HG02571 (cell line): Measurements from ENCODE around the gene CD164L2.
"Not testable (repeated sequence)": the region's sequence is repeated elsewhere in the genome, so short reads cannot be mapped to it uniquely, and the experiment has no call there.

Experiments
- ATAC-seq: cut with Tn5 transposase; IDR thresholded peaks from one replicate; pipeline ENCODE4 v1.9.1; 2021; ENCODE audit warnings: mild to moderate bottlenecking, moderate library complexity; ENCODE audit not compliant: unreplicated experiment

The CD164L2 gene

GRCh38 chr1:27383039-27383605, at the start of gene CD164L2:
Gene CD164L2 (minus strand): TSS chr1:27383333. CDS start chr1:27383239, 94 bp downstream.
- no peak for ATAC-seq

- ATAC-seq = not testable (repeated sequence)
Observed at GRCh38 chr1:27432725-27433124, 49.6 kb upstream of the CD164L2 start.

GRCh38 chr1:27431601-27431940, 48.4 kb upstream of the CD164L2 start:
- ATAC-seq = no peak

- ATAC-seq = no peak
Observed at GRCh38 chr1:27430903-27431600, 47.9 kb upstream of the CD164L2 start.

- no peak for ATAC-seq
Observed at GRCh38 chr1:27429029-27429425, 45.9 kb upstream of the CD164L2 start.

GRCh38 chr1:27428316-27429028, 45.3 kb upstream of the CD164L2 start:
- ATAC-seq = no peak

- no peak for ATAC-seq
Observed at GRCh38 chr1:27427816-27428315, 44.7 kb upstream of the CD164L2 start.

GRCh38 chr1:27427329-27427728, 44.2 kb upstream of the CD164L2 start:
- no peak for ATAC-seq

- no peak for ATAC-seq
Observed at GRCh38 chr1:27423709-27424108, 40.6 kb upstream of the CD164L2 start.

GRCh38 chr1:27418326-27419185, 35.4 kb upstream of the CD164L2 start:
- no peak for ATAC-seq

GRCh38 chr1:27417713-27418112, 34.6 kb upstream of the CD164L2 start:
- ATAC-seq = no peak

- no peak for ATAC-seq
Observed at GRCh38 chr1:27416387-27417111, 33.4 kb upstream of the CD164L2 start.

GRCh38 chr1:27414091-27414490, 31.0 kb upstream of the CD164L2 start:
- ATAC-seq = no peak

GRCh38 chr1:27413004-27413403, 29.9 kb upstream of the CD164L2 start:
- ATAC-seq = no peak

- no peak for ATAC-seq
Observed at GRCh38 chr1:27412502-27412901, 29.4 kb upstream of the CD164L2 start.

GRCh38 chr1:27410709-27411108, 27.6 kb upstream of the CD164L2 start:
- ATAC-seq = no peak

GRCh38 chr1:27409669-27410068, 26.5 kb upstream of the CD164L2 start:
- no peak for ATAC-seq

- ATAC-seq = no peak
Observed at GRCh38 chr1:27408151-27408550, 25.0 kb upstream of the CD164L2 start.

- not testable (repeated sequence) for ATAC-seq
Observed at GRCh38 chr1:27406791-27407190, 23.7 kb upstream of the CD164L2 start.

- no peak for ATAC-seq
Observed at GRCh38 chr1:27406362-27406680, 23.2 kb upstream of the CD164L2 start.
